ENCODE data around the gene DLGAP1.
"Not testable (repeated sequence)": the region's sequence is repeated elsewhere in the genome, so short reads cannot be mapped to it uniquely, and the experiment has no call there.

Gene DLGAP1

GRCh38 chr18:3493501-3494244 is 961.4 kb downstream of the DLGAP1 start:
- no peak for DNase-seq (ENCODE audit: low read depth)

- no peak for DNase-seq (ENCODE audit: low read depth)
Observed at GRCh38 chr18:3492721-3493120, 962.4 kb downstream of the DLGAP1 start.

- no peak for DNase-seq (ENCODE audit: low read depth)
Observed at GRCh38 chr18:3491981-3492555, 963.0 kb downstream of the DLGAP1 start.

GRCh38 chr18:3489462-3489861 is 965.6 kb downstream of the DLGAP1 start:
- no peak for DNase-seq (ENCODE audit: low read depth)

GRCh38 chr18:3486512-3486911 is 968.6 kb downstream of the DLGAP1 start:
- no peak for DNase-seq (ENCODE audit: low read depth)

GRCh38 chr18:3485153-3486149 is 969.7 kb downstream of the DLGAP1 start:
- no peak for DNase-seq (ENCODE audit: low read depth)

GRCh38 chr18:3482258-3482657 is 972.8 kb downstream of the DLGAP1 start:
- DNase-seq (ENCODE audit: low read depth): no peak

- no peak for DNase-seq (ENCODE audit: low read depth)
Observed at GRCh38 chr18:3481696-3482210, 973.4 kb downstream of the DLGAP1 start.

- DNase-seq (ENCODE audit: low read depth): no peak
Observed at GRCh38 chr18:3480827-3481573, 974.1 kb downstream of the DLGAP1 start.

- DNase-seq (ENCODE audit: low read depth): no peak
Observed at GRCh38 chr18:3479978-3480509, 975.1 kb downstream of the DLGAP1 start.

- no peak for DNase-seq (ENCODE audit: low read depth)
Observed at GRCh38 chr18:3478262-3478978, 976.7 kb downstream of the DLGAP1 start.

- DNase-seq (ENCODE audit: low read depth): no peak
Observed at GRCh38 chr18:3472681-3473544, 982.2 kb downstream of the DLGAP1 start.

- DNase-seq (ENCODE audit: low read depth): not testable (repeated sequence)
Observed at GRCh38 chr18:3472121-3472520, 983.0 kb downstream of the DLGAP1 start.

GRCh38 chr18:3471141-3471648 is 983.9 kb downstream of the DLGAP1 start:
- no peak for DNase-seq (ENCODE audit: low read depth)

- DNase-seq (ENCODE audit: low read depth): no peak
Observed at GRCh38 chr18:3468833-3469232, 986.3 kb downstream of the DLGAP1 start.

GRCh38 chr18:3468066-3468705 is 986.9 kb downstream of the DLGAP1 start:
- no peak for DNase-seq (ENCODE audit: low read depth)

GRCh38 chr18:3466872-3467271 is 988.2 kb downstream of the DLGAP1 start:
- no peak for DNase-seq (ENCODE audit: low read depth)

- DNase-seq (ENCODE audit: low read depth): no peak
Observed at GRCh38 chr18:3466045-3466444, 989.1 kb downstream of the DLGAP1 start.

GRCh38 chr18:3463051-3463450 is 992.1 kb downstream of the DLGAP1 start:
- no peak for DNase-seq (ENCODE audit: low read depth)

All from HS-27A (cell line).